Activated gamma-delta T cell (primary cell): Measurements from ENCODE around the gene CBL.
A peak's percentile ranks its signal among the peaks of the same experiment; 100 is the strongest.
"Not testable (repeated sequence)": the region's sequence is repeated elsewhere in the genome, so short reads cannot be mapped to it uniquely, and the experiment has no call there.

Experiments used
- DNase-seq: peaks from one replicate; lab custom pipeline; 2025; lab: John Stamatoyannopoulos, UW
- total RNA-seq, 2 donors: gene quantifications; one replicate each; lab custom pipeline; 2026; lab: John Stamatoyannopoulos, UW

The CBL gene
- 117 to 151 reads per million in 2 donors for total RNA-seq

DNA sequence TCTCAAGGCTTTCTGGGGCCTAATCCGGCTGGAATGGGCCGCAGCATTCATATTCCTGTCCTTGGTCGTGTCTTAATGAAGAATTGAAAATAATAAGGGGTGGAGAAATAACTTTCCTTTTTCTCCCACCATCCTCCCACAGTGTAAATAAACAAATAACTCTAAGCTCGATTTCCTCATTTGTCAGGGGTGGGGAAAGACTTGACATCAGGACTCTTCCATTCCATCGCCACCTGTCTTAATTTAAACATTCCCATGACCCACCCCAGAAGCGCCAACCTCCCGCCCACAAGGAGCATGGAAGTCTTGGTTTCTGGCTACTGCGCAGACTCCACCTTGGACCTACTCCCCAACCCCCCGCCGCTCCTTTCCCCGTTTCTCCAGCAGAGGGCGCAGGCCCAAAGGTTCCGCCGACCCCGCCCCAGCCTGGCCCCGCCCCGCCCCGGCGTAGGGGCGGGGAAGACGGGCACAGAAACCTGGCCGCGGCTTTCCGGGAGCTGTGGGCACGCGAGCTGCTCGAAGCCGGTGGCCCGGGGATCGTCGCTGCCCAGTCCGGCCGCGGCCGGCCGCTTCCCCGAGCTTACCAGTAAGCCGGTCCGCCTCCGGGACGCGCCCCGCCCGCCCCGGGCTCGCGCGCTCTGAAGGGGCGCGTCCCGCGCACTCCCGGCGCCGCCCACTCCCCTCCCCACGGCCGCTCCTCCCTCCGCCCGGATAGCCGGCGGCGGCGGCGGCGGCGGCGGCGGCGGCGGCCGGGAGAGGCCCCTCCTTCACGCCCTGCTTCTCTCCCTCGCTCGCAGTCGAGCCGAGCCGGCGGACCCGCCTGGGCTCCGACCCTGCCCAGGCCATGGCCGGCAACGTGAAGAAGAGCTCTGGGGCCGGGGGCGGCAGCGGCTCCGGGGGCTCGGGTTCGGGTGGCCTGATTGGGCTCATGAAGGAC lies at the start of gene CBL:
CBL (plus strand) TSS at position 766 of the 937 bp plus-strand sequence; CDS start at position 845, 79 bp downstream.
- peak; percentile 82 for DNase-seq

DNA sequence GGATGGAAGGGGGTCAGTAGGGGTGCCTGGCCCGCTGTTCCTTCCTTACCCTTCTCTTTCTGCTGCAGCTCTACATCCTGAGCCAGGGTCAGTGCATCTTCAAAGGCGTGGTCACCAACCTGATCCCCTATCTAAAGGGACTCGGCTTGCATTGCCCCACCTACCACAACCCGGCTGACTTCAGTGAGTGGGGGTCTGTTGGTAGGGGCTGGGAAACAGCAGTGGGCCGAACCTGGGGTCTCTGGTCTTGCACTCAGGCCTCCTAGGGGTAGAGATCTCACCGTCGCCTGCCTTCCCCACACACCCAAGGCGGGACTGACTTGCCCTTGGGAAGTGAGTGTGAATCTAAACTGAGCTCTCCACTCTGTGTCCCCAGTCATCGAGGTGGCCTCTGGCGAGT lies 49.6 kb upstream of the CBL start:
- DNase-seq = no peak

DNA sequence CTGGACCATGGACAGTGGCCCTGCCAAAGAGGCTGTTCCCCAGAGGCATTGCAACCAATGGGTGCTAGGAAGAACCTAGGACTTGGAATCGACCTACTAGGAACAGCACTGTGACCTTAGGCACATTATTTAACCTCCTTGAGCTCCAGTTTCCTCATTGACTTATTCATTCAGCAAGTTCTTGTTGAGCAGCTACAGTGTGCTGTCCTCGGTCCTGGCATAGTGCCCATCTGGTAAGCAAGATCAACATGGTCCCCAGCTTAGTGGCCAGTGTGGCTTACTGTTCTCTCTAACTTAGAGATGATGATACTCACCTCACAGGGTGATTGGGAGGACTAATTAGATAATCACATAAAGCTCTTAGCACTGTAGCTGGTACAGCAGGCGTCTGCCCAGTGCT lies 49.1 kb upstream of the CBL start:
- no peak for DNase-seq

DNA sequence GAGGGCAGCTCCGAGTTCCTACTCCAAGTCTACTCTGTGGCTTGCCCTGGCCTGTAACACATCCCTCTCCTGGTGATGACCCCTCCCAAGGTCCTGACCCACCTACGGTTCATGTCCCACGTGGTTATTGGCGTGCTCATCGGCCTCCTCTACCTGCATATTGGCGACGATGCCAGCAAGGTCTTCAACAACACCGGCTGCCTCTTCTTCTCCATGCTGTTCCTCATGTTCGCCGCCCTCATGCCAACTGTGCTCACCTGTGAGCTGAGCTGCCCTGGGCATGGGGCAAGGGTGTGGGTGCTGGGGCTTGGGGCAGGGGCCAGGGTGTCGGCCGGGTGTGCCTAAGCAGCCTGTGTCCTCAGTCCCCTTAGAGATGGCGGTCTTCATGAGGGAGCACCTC lies 47.7 kb upstream of the CBL start:
- no peak for DNase-seq

DNA sequence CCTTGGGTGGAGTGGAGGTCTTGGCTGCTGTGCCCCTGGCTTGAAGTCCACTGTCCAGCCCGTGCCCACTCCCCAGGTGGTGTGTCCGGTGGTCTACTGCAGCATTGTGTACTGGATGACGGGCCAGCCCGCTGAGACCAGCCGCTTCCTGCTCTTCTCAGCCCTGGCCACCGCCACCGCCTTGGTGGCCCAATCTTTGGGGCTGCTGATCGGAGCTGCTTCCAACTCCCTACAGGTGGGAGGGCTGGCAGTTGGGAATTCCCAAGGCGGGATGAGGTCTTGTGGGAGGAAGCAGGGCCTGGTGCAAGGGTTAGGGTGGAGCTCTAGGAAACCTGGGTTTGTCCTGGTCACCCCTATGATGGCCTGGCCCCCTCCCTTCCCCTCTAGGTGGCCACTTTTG lies 46.0 kb upstream of the CBL start:
- no peak for DNase-seq

DNA sequence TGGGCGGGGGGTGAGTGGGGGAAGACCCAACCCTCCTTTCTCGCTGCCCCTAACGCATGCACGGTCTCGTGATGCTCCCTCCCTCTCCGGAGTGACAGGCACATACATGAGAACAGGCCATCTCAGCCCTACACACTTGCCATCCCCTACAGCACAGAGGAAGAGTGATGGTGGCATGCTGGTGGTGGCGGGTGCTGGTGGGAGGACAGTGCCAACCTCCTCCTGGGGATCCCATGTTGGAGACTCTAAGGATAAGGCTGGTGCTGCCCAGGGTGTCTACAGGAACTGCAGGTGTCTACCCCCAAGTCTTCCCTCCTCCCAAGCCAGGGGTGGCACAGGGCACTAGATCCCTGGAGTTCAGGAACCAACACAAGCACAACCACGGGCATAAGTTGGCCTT lies 44.3 kb upstream of the CBL start:
- no peak for DNase-seq

DNA sequence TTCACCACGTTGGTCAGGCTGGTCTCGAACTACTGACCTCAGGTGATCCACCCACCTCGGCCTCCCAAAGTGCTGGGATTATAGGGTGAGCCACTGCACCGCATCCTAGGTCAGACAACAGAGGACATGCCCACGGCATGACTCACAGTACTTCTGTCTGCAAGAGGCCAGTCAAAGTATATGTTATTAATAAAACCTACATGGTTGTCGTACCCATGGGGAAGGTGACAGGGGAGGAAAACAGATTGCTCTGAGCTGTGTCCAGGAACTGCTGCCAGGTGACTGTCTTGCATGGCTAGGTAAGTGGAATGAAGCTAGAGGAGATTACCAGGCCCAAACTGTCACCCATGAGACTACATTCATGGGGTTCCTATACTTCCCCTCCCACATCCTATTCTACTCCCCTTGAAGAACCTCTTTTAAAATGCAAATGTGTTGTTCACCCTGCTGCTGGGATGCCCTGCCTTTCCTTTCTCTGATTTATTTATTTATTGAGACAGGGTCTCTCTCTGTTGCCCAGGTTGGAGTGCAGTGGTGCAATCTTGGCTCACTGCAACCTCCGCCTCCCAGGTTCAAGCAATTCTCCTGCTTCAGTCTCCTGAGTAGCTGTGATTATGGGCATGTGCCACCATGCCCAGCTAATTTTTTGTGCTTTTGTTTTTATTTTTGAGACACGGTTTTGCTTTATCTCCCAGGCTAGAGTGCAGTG lies 39.6 kb upstream of the CBL start:
- no peak for DNase-seq

DNA sequence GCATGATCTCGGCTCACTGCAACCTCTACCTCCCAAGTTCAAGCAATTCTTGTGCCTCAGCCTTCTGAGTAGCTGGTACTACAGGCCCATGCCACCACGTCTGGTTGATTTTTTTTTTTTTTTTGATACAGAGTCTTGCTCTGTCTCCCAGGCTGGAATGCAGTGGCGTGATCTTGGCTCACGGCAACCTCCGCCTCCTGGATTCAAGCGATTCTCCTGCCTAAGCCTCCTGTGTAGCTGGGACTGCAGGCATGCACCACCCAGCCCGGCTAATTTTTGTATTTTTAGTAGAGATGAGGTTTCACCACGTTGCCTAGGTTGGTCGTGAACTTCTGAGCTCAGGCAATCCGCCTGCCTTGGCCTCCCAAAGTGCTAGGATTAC lies 39.1 kb upstream of the CBL start:
- DNase-seq = not testable (repeated sequence)

DNA sequence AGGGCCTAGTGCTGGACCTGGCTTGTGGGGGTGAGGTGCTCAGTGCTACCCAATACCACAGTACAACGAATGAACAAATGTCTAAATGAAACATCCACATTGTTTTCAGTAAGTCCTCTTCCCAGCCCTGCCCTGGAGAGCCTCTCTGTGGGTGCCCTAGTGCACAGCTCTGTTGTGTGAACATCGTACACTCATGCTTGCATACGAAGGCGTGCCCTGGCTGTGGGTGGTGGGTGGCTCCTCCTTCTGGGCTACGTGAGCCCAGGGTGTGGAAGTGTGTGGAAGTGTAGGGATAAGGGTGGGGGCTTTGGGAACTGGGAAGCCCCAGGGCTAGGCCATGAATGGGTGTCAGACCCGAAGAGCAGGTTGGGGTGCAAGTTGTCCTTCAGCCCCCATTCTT lies 38.2 kb upstream of the CBL start:
- DNase-seq = no peak

DNA sequence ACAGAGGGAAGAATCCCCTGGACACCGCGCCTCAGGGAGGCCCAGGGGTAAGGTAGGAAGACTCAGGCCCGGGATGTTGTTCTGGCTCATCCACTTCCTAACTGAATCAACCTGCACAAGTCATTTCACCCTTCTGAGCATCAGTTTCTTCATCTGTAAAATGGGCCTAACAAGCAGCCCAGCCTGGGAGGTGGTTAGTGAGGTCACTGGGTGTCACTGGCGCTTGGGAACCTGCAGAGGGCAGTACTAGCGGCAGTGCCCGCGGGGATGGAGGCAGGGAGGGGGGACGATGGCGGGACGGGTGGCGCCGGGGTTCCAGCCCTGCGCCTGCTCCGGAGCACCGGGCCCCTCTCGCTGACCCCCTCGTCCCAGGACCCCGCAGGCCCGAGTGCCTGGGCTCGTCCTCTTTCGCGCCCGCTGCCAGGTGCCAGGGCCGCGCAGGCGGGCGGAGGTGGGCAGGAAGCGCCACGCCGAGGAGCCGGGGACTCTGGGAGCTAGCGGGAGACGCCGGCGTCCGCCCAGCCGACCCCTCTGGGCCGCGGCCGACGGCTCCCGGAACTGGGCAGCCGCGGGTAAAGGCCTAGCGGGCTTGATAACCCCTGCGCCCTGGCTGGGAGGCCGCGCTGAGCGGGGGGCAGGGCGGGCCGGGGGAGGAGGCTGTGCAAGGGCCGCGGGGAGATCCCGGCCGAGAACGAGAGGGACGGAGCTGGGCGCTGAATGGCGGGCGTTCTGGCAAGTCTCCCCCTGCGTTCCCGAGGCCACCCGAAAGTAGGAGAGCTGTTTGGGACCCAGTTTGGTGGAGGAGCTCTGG lies 37.5 kb upstream of the CBL start, which contains the start of gene NLRX1:
NLRX1 (plus strand) TSS at position 255 of the 811 bp plus-strand sequence. CDS start 2,679 bp downstream, outside the sequence.
- peak; percentile 40 for DNase-seq

DNA sequence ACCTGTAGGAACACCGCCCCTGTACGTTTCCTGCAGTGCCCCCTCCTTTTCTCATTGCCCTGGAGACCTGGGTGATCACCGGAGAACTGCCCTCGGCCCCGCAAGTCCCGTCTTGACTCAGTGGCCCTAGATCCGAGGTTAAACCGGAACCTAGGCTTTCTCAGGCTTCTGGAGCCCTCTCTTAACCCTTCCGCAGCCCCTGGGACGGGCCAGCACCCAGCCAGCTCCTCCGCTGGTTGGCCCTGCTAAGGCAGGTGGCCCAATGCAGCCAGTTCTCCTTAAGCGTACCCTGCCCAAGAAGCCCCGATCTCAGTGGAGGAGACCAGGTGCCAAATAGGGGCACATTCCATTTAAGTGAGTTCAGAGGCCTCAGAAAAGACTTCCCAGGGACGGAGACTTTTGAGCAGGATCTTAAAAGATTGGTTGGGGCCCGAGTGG lies 36.8 kb upstream of the CBL start:
- DNase-seq = no peak

DNA sequence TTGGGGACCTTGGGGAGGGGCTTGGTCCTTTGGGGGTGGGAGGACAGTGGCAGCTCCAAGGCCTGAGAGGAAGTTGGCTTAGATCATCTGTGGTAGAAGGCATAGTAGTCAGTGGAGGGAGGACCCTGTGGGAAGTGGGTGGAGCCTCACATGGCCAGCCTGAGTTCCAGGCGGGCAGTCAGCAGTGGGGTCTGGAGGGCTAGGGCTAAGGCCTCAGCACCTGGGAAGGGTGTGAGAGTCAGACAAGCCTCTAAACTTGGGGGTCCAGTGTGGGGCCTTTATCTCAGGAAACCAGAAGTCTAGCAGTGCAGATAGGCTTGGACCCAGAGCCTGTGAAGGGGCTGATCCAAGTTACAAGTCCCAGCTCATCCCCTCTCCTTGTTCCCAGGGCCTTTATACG lies 33.6 kb upstream of the CBL start:
- DNase-seq = no peak

DNA sequence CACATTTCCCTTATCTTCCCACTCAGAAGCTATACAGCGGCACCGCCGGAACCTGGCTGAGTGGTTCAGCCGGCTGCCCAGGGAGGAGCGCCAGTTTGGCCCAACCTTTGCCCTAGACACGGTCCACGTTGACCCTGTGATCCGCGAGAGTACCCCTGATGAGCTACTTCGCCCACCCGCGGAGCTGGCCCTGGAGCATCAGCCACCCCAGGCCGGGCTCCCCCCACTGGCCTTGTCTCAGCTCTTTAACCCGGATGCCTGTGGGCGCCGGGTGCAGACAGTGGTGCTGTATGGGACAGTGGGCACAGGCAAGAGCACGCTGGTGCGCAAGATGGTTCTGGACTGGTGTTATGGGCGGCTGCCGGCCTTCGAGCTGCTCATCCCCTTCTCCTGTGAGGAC lies 32.7 kb upstream of the CBL start:
- DNase-seq = no peak

DNA sequence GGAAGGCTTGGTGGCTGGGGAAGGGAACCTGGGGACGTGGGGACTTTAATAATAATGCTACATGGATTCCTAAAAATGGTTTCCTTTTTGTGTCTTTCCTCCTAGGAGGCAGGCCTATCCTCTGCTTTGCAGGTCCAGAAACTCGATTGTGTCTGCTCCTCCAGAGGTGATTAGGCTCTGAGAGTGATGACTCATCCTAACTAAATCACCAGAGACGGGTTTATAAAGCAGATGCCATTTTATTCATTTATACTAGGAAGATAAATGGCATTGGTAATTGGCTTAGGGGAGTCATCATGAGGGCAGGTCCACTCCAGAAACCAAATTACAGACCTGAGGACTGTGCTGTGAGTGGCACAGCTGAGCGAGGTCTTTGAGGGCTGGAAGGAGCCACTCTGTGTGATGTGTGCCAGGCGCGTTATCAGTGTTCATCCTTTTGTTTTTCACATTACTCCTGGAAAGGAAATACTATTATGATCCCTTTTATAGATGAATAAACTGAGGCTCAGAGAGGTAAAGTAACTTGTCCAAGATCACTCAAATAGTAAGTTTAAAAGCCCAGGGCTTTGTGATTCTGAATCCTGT lies 30.6 kb upstream of the CBL start:
- no peak for DNase-seq

DNA sequence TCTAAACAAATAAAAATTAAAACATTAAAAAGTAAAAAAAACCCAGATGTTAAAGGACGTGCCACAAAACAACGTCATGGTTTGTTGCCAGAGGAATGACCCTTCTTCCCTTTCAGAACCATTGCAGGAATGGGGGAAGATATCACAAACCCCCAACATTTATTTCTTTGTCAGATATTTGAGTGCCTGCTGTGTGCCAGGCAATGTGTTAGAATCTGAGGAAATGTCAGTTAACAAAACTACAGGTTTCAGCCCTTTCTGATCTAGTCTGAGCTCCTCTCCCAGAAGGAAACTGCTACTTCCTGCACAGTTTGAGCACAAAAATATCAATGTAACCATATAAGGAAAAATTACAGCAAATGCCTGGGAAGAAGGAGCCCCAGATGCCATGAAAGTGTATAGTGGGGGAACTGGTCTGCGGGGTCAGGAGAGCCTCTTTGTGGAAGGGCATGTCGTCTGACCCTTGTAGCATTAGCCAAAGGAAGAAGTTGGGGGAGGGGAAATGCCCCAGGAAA lies 27.9 kb upstream of the CBL start:
- DNase-seq = no peak

DNA sequence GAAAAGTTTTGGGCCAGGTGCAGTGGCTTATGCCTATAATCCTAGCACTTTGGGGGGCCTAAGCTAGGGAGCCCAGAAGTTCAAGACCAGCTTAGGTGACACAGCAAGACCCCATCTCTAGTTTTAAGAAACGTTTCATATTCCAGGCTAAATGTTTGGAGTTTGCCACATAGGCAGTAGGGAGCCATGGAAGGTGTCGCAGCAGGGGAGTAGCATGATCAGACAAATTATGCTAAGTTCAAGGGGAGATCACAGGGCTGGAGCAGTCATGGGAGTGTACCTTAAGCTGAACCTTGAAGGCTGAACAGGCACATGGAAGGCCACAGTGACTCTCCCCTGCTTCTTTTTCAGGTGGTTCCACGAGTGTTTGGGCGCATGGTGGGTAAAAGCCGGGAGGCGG lies 26.8 kb upstream of the CBL start:
- DNase-seq = no peak

DNA sequence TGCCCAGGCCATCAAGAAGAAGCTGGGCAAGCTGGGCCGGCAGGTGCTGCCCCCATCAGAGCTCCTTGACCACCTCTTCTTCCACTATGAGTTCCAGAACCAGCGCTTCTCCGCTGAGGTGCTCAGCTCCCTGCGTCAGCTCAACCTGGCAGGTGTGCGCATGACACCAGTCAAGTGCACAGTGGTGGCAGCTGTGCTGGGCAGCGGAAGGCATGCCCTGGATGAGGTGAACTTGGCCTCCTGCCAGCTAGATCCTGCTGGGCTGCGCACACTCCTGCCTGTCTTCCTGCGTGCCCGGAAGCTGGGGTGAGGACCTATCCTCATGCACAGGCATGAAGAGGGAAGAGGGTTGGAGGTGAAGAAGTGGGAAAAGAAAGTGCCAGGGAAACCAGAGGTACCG lies 26.2 kb upstream of the CBL start:
- DNase-seq = no peak

DNA sequence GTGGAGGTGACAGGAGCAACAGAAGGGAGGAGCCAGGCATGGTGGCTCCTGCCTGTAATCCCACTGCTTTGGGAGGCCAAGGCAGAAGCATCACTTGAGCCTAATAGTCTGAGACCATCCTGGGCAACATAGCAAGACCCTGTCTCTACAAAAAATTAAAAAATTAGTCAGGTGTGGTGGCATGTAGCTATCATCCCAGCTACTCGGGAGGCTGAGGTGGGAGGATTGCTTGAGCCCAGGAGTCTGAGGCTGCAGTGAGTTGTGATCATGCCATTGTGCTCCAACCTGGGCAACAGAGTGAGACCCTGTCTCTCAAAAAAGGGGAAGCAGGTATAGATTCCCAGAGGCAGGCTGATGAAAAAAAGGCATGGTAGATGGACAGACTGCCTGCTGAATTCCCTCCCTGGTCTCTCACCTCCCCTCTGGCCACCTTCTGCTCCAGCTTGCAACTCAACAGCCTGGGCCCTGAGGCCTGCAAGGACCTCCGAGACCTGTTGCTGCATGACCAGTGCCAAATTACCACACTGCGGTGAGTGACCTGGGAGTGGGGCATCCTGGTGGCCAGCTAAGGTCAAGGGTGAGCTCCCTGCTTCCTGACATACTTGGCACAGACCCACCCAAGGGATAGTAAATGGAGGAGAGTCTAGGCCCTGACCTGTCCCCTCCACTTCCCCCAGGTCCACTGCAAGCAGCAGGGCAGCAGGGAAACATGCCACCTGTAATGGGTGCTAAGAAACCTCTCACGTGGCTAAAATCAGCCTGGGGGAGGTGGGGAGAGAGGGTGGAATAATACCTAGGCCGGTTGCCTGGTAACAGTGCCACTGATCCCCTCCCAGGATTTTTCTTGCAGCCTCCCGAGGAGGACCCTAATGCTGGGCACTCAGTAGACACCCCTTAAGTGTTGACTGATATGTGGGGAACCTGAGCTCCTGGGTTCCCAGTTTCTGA lies 25.1 kb upstream of the CBL start:
- no peak for DNase-seq

DNA sequence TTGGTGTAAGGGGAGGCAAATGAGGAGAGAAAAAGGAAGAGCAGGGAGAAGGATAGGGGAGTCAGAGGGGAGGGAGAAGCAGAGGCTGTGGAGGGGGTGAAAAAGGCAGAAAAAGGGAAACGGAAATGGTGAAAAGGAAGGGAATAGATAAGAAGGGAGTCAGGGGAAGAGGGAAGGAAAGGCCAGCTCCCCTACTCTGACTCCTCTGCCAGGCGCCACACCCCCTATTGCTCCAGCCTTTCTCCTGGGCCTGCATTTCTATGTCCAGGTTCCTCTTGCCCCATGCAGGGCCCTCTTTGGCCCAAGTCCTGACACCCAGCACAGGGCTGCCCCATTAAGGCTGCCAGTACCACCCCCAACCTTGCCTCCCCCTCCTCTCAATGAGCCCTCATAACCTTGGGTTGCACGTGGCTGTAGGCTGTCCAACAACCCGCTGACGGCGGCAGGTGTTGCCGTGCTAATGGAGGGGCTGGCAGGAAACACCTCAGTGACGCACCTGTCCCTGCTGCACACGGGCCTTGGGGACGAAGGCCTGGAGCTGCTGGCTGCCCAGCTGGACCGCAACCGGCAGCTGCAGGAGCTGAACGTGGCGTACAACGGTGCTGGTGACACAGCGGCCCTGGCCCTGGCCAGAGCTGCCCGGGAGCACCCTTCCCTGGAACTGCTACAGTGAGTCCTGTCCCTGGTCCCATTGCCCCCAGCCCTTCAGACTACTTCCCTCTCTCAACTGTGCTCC lies 24.3 kb upstream of the CBL start:
- no peak for DNase-seq

DNA sequence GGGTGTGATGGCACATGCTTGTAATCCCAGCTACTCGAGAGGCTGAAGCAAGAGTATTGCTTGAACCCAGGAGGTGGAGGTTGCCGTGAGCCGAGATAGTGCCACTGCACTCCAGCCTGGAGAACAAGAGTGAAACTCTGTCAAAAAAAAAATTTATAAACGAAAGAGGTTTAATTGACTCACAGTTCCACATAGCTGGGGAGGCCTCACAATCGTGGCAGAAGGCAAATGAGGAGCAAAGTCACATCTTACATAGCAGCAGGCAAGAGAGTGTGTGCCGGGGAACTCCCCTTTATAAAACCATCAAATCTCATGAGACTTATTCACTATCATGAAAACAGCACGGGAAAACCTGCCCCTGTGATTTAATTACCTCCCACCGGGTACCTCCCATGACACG lies 21.7 kb upstream of the CBL start:
- not testable (repeated sequence) for DNase-seq
